H1 (cell line): ENCODE measurements around the gene MECP2. TPM values are rescaled to one million over a fixed set of nuclear protein-coding genes. Genes with fewer than 3 reads are reported as not detected.

ENCODE experiments used
- ATF3 ChIP-seq: IDR thresholded peaks from 2 replicates; pipeline ENCODE4 v1.6.1; 2011; ENCODE audit warnings: low read depth, mild to moderate bottlenecking, low read length; ENCODE audit not compliant: insufficient read depth
- CTBP2 ChIP-seq: IDR thresholded peaks from 2 replicates; pipeline ENCODE4 v1.7.0; 2011; ENCODE audit warnings: borderline replicate concordance, mild to moderate bottlenecking, moderate library complexity, mixed read lengths, low read length; ENCODE audit not compliant: insufficient read depth, insufficient read length
- polyA plus RNA-seq, 7 experiments: library from polyadenylated mRNA; depleted of rRNA in 3 of 7; stranded (reverse) in 5 of 7; unstranded in 2 of 7; fragments of >200 nt in 5 of 7; fragments of 200-250 nt in 2 of 7; gene quantifications; 1 replicate in 5 of 7; 2 replicates in 1 of 7; 4 replicates in 1 of 7; pipeline versions ENCODE4 v1.2.1 to v1.2.3, GENCODE V29; 2011 to 2013; ENCODE audit warnings: missing spikeins in 2 of 7, mixed read lengths in 2 of 7
- total RNA-seq: library from RNA; stranded (reverse); fragmentation: NEBNext Ultra II Directional; extraction: Animal tissue kit (Norgen Biotek cat#: 25700); gene quantifications from 2 replicates; pipeline ENCODE4 v1.2.1, GENCODE V29; 2021

The MECP2 gene
- total and polyA plus RNA-seq, 2 of the 8 experiments (the other 6 are each of a cell fraction or from before 2014, with no cell fraction given): 5.0 to 32.4 TPM

DNA sequence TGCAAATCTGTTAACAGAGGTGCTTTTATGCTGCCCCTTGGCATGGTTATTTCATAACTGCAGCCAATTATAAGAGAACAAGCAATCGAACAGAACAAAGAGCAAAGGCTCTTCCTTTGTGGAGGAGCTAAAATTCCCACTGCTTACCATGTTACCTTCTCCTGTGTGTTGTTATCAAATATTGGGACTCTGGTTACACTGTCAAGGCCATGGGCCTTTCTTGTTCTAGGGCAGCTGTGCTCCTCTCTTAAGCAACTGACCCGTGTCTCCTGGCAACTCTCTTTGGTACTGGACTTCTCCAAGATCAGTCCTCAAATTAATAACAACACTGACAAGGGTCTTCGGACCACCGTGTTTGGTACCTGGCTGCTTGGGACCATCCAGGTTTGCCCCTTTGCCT, 34.4 kb upstream of the MECP2 start (continued):
- TF ChIP-seq ATF3 (no peak), CTBP2 (no peak)
